GM12892 (cell line): ENCODE data around the gene CFDP1.

Experiments used
- POLR2A ChIP-seq: IDR thresholded peaks from 2 replicates; pipeline ENCODE4 v1.6.1; 2011; ENCODE audit warnings: low read depth, low read length, control low read depth
- POLR2AphosphoS5 ChIP-seq: IDR thresholded peaks from 2 replicates; pipeline ENCODE4 v1.6.1; 2011; ENCODE audit warnings: low read depth, low read length, control low read depth

- TF ChIP-seq POLR2AphosphoS5 (no peak), POLR2A (no peak)
Measured at GRCh38 chr16:75456971-75457370, 23.7 kb upstream of the CFDP1 start.
